Measurements from ENCODE around the gene ZDHHC14.

ZDHHC14 gene

DNA sequence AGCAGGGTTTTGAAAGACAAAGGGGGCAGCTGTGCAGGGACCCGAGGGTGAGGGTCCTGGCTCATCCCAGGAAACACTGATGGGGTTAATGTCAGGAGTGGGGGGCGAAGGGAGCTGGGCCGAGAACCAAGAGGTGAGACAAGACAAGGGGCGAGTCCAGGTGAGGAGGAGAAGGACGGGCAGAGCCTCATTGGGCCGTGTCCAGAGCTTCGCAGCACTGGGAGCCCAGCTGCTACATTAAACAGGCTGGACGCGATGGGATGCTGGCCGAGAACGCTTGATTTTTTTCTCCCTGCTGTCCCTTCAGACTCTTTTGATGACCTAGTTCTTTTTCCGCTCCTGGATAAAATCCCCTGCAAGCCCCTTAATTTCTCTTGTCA lies 269.3 kb downstream of the ZDHHC14 start:
- TF ChIP-seq, protein P1, sequence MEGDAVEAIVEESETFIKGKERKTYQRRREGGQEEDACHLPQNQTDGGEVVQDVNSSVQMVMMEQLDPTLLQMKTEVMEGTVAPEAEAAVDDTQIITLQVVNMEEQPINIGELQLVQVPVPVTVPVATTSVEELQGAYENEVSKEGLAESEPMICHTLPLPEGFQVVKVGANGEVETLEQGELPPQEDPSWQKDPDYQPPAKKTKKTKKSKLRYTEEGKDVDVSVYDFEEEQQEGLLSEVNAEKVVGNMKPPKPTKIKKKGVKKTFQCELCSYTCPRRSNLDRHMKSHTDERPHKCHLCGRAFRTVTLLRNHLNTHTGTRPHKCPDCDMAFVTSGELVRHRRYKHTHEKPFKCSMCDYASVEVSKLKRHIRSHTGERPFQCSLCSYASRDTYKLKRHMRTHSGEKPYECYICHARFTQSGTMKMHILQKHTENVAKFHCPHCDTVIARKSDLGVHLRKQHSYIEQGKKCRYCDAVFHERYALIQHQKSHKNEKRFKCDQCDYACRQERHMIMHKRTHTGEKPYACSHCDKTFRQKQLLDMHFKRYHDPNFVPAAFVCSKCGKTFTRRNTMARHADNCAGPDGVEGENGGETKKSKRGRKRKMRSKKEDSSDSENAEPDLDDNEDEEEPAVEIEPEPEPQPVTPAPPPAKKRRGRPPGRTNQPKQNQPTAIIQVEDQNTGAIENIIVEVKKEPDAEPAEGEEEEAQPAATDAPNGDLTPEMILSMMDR (IDR thresholded peaks at IDR 0.05; ENCODE audit: low read depth, low read length, missing control alignments): no peak
- no peak overlapping the region for H3K4me3 ChIP-seq (replicated peaks; ENCODE audit: low read depth, low read length)
- DNase-seq (ENCODE audit: extremely low read depth, low read depth): no peak

DNA sequence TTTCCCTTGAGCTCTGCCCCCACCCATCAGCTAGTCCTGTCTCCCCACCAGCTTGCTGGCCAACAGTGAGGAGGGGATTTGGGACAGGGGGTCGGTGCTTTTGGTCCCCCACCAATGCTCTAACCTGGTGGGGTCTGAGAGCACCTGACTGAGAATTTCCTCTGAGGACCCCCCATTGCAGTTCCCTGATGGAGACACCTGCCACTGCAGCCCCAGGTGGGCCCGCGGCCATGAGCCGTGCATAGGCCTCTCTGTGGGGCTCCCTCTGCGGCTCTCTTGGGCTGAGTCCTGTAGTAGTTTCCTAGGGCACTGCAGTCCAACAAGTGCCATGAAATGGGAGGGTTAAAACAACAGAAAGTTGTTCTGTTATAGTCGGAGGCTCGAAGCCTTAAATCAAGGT lies 269.8 kb downstream of the ZDHHC14 start:
- H3K4me3 ChIP-seq (replicated peaks; ENCODE audit: low read depth, low read length): no peak overlapping the region
- TF ChIP-seq, protein P1 (IDR thresholded peaks at IDR 0.05; ENCODE audit: low read depth, low read length, missing control alignments): no peak
- no peak for DNase-seq (ENCODE audit: extremely low read depth, low read depth)

DNA sequence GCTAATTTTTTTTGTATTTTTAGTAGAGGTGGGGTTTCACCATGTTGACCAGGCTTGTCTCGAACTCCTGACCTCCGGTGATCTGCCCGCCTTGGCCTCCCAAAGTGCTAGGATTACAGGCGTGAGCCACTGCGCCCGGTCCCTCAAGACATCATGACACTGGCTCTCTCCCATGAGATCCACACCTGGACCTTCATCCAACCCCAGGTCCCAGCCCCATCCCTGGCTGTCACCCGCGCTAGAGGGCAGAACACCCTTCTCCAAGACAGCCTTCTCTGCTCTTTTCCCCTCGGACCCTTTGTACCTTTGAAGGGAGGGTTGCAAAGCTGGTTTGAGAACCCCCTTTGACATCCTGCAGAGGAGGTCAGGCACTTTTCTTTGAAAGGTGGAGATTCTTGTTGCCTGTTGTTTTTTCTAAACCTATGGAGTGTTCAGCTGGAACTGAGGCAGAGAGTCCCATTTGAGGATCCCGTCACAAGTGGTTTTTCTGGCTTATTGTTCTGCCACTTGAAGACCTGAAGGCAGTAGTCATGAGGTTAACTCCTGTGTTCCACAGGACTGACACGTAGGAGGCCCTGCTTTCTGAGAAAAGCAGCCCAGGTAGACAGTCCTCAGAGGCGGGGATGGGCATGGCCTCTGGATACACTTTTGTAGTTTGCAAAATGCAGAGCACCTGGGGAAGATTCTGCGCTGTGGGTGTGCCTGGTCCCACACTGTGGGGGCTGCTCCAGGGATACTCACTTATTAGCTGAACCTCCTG lies 270.9 kb downstream of the ZDHHC14 start:
- H3K4me3 ChIP-seq (replicated peaks; ENCODE audit: low read depth, low read length): no peak overlapping the region
- TF ChIP-seq, protein P1 (IDR thresholded peaks at IDR 0.05; ENCODE audit: low read depth, low read length, missing control alignments): no peak
- no peak for DNase-seq (ENCODE audit: extremely low read depth, low read depth)

GRCh38 chr6:157652601-157653363 lies 271.8 kb downstream of the ZDHHC14 start:
- TF ChIP-seq, protein P1 (IDR thresholded peaks at IDR 0.05; ENCODE audit: low read depth, low read length, missing control alignments): no peak
- DNase-seq (ENCODE audit: extremely low read depth, low read depth): no peak
- no peak overlapping the region for H3K4me3 ChIP-seq (replicated peaks; ENCODE audit: low read depth, low read length)

GRCh38 chr6:157653521-157653920 lies 272.5 kb downstream of the ZDHHC14 start:
- TF ChIP-seq, protein P1 (IDR thresholded peaks at IDR 0.05; ENCODE audit: low read depth, low read length, missing control alignments): no peak
- no peak for DNase-seq (ENCODE audit: extremely low read depth, low read depth)
- H3K4me3 ChIP-seq (replicated peaks; ENCODE audit: low read depth, low read length): no peak overlapping the region

DNA sequence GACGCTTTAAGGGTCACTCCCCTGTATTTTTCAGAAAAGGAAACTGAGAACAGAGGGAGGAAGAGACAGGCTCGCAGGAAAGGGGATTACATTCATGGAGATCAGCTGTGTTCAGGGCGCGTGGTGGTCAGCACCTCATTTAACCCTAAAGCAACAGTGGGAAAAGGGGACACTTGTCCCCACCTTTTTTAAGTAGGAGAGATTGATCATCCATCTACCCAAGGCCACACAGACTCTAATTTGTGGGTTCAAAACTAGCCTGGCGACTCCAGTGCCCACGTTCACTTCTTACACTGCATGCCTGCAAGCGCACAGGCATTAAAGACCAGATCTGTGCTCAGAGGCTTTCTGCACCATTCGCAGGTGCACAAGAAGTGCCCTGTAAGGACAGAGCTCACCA lies 274.1 kb downstream of the ZDHHC14 start:
- DNase-seq (ENCODE audit: extremely low read depth, low read depth): no peak
- TF ChIP-seq, protein P1 (IDR thresholded peaks at IDR 0.05; ENCODE audit: low read depth, low read length, missing control alignments): no peak
- H3K4me3 ChIP-seq (replicated peaks; ENCODE audit: low read depth, low read length): no peak overlapping the region

Measured in HFF-Myc (cell line).